TTC549 (cell line): ENCODE measurements around the gene TSEN2.

Source experiments
- FAIRE-seq: peaks from 2 replicates; lab custom pipeline; 2012; peaks lifted over from hg19 to GRCh38; lab: Jason Lieb, UNC

The TSEN2 gene

DNA sequence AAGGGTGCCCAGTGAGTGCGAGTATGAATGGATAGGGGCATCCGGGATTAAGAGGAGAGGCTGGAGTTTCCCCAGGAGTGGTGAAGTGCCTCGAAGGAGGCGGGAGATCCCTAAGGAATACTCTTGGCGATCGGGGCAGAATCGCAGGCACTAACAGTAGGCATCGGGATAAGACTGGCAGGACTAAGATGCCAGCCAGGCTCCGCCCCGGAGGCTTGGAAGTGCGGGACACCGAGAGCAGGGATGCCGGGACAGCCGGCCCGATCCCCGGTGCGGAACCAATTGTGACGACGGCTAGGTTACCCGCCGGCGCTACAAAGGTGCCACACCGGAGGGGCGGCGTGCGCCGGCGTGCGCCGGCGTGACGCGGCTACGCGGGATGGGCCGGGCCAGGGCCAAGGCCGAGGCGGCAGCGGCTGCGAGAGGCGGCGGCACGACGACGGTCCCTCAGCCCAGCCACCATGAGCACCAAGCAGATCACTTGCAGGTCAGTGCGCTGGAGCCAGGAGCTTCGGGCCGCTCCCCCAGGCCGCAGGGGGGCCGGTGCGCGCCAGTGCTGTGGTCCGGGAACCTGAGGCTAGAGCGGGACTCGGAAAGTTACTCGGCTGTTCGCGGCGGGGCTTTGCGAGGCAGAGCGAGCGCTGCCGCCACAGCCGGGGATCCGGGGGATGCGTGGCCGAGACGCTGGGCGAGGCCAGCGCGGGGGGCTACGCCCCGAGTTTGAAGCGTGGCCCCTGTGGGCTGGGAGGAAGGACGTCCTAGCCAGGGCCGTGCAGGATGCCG lies 72.6 kb downstream of the TSEN2 start, which contains the start of gene MKRN2:
MKRN2 (plus strand) TSS at position 398 of the 783 bp plus-strand sequence; CDS start at position 462, 64 bp downstream.
- no peak for FAIRE-seq

- FAIRE-seq: no peak
These were observed 73.3 kb downstream of the TSEN2 start for GRCh38 chr3:12557473-12558100.

GRCh38 chr3:12558706-12559105 lies 74.4 kb downstream of the TSEN2 start:
- FAIRE-seq: no peak

DNA sequence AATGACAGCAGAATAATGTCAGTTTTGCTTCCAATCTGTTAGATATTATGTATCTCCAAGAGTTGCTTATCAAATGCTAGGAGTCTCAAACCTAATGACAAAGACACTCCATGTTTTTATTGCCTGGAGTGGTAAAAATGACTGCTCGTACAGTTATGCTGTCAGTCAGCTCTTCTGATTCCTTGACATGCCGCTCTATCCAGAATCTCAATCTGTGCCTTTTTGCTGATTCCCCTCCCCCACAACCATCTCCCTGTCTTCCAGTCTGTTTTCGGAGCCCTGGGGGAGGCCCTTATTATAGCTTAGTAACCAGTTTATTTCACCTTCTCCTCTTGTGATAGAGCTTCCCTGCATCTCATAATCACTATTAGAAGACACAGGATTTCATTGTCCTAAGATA lies 75.2 kb downstream of the TSEN2 start:
- no peak for FAIRE-seq

DNA sequence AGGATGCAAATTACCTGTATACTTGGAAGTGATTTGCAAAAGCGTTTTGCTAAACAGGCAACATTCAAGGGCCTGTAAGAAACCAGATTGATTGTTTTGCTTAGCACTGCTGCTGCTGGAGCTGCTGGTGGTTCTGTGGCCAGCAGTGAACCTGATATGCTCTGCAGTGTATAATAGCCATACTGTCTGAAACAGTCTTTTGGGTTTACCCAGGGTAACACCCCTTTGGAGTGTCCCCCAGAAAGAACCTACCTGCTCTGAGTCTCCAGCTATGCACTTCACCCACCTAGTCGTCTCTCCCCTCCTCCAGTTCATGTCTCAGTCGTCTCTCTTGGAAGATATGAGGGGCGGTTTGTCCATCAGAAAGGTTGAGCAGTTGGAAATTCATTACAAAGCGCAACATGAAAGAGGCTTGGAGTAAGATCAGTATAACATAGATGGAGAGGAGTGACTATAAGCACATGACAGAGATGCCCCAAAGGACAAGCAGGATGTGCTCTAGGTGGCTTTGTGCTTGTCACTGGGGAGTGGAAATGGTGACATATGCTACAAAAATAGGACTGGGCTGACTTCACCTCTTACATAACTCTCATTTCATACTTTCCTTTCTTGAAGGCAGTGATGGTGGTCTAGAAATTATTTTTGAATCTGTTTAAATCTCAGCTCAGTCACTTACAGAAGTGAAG lies 76.4 kb downstream of the TSEN2 start:
- no peak for FAIRE-seq

GRCh38 chr3:12561397-12561796 lies 77.1 kb downstream of the TSEN2 start:
- FAIRE-seq: no peak

DNA sequence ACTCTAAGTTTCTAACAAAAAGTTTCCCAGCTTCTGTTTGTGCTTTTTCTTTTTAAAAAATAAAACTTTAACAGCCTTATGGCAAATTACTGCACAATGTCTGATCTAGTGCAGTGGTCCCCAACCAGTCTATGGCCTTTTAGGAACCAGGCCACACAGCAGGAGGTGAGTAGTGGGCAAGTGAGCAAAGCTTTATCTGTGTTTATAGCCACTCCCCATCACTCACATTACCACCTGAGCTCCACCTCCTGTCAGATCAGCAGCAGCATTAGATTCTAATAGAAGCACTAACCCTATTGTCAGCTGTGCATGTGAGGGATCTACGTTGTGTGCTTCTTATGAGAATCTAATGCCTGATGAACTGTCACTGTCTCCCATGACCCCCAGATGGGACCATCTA lies 78.2 kb downstream of the TSEN2 start:
- FAIRE-seq: no peak

- no peak for FAIRE-seq
These were observed 82.7 kb downstream of the TSEN2 start for GRCh38 chr3:12566976-12567375.

- no peak for FAIRE-seq
These were observed 84.5 kb downstream of the TSEN2 start for GRCh38 chr3:12568747-12569146.

DNA sequence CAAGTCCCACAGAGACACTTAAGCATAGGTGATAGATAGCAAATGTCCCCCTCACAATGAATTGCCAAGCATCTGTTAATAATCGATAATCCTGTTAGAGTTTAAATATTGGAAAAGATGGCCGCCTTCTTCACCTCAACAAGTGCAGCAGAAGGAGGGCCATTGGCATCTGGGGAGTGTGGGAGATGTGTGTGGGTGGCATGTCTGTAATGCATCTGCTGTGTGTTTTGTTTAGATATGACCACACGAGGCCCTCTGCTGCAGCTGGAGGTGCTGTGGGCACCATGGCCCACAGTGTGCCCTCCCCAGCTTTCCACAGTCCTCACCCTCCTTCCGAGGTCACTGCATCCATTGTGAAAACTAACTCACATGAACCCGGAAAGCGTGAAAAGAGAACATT lies 85.6 kb downstream of the TSEN2 start:
- FAIRE-seq: no peak

DNA sequence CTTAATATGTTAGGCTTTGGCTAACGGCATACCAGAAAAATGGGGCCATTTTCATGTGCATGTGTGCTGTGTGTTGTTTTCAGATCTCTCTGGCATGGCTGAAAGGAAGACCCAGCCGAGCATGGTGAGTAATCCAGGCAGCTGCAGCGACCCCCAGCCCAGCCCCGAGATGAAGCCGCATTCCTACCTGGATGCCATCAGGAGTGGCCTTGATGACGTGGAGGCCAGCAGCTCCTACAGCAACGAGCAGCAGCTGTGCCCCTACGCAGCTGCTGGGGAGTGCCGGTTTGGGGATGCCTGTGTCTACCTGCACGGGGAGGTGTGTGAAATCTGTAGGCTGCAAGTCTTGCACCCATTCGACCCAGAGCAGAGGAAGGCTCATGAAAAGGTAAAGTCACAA lies 87.7 kb downstream of the TSEN2 start:
- no peak for FAIRE-seq

DNA sequence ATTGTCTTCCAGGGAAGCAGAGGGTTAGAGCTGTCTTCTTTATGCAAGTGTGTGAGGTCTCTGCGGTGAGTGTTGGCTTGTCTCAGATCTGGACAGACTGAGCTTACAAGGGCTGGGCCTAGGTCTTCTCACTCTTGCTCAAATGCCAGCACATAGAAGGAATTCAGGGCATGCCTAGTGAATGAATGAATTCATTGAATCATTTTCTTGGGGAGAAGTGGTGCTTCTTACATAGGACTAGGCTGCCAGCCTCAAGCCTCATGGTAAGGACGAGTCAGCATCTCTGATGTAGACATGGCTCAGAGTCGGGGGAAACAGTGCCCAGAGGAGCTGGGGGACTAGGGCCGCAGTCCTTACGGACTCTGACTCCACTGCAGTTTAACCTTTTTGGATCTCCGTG lies 89.9 kb downstream of the TSEN2 start:
- FAIRE-seq: no peak

DNA sequence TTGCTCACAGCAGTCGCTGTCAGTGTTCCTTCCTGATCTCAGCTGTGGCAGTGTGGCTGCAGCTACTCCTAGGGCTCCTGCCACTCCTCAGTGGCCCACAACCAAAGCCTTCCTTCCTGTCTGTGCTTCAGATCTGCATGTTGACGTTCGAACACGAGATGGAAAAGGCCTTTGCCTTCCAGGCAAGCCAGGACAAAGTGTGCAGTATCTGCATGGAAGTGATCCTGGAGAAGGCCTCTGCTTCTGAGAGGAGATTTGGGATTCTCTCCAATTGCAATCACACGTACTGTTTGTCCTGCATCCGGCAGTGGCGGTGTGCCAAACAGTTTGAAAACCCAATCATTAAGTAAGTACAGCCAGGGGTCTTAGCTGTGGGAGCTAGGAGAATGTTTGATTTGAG lies 90.4 kb downstream of the TSEN2 start:
- no peak for FAIRE-seq

DNA sequence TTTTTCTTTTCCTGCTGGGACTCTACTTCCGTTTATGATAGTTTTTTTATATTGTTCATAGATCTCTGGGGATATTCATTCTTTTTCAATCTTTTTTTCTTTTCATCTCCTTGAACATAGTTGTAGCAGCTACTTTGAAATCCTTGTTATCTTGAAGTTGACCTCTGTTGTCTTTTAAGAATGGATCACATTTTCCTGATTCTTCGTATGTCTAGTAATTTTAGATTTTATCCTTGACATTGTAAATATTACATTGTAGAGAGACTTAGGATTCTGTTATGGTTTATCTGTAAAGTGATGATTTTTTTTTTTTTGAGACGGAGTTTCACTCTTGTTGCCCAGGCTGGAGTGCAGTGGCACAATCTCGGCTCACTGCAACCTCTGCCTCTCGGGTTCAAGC lies 93.1 kb downstream of the TSEN2 start:
- FAIRE-seq: no peak

GRCh38 chr3:12578742-12579141 lies 94.5 kb downstream of the TSEN2 start:
- FAIRE-seq: no peak

DNA sequence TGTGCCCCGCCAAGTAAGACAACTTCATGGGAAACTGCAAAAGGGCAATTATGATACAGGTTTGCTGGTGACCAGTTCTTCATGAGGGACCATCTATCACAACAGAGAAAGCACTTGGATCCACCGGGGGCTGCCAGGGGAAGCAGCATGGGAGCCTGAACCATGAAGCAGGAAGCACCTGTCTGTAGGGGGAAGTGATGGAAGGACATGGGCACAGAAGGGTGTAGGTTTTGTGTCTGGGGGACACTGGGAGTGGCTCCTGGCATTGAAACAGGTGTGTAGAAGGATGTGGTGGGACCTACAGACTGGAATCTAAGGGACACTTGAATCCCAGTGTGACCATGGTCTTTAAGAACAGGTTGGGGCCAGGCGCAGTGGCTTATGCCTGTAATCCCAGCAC lies 95.2 kb downstream of the TSEN2 start:
- no peak for FAIRE-seq

- FAIRE-seq: no peak
These were observed 95.6 kb downstream of the TSEN2 start for GRCh38 chr3:12579905-12580304.

- FAIRE-seq: no peak
These were observed 98.5 kb downstream of the TSEN2 start for GRCh38 chr3:12582730-12583129.
